Keratinocyte (primary cell): ENCODE measurements around the gene CYP4A11.
"Not testable (repeated sequence)": the region's sequence is repeated elsewhere in the genome, so short reads cannot be mapped to it uniquely, and the experiment has no call there.

Experiments used
- CTCF ChIP-seq, 3 experiments: IDR thresholded peaks in 1 of 3; conservative IDR thresholded peaks in 1 of 3; optimal IDR thresholded peaks in 1 of 3; 2 replicates in 2 of 3; 3 replicates in 1 of 3; pipeline versions ENCODE3 to v1.5.1; 2011; ENCODE audit warnings: low read length in 3 of 3, mild to moderate bottlenecking in 3 of 3, moderate library complexity in 2 of 3, control low read depth in 1 of 3, inconsistent platforms in 1 of 3; ENCODE audit not compliant: insufficient read depth in 2 of 3; ENCODE audit errors: extremely low read depth in 1 of 3
- EZH2 ChIP-seq: IDR thresholded peaks from one replicate; pipeline ENCODE4 v1.6.1; 2012; ENCODE audit warnings: inconsistent platforms, mild to moderate bottlenecking, low read length, moderate library complexity

GRCh38 chr1:46947706-46948105 lies 6.4 kb upstream of the CYP4A11 start:
- TF ChIP-seq CTCF (optimal IDR thresholded peaks at IDR 0.05 in 1 of 3, IDR thresholded peaks at IDR 0.05 in 1 of 3, conservative IDR thresholded peaks at IDR 0.05 in 1 of 3; ENCODE audit: extremely low read depth in 1 of 3, insufficient read depth in 2 of 3, low read length in 3 of 3); EZH2: not testable (repeated sequence)
